Midbrain (tissue), 1 donor: ENCODE data around the gene TMED7.

Experiments
- DNase-seq: peaks from one replicate; lab custom pipeline; 2025; lab: John Stamatoyannopoulos, UW

The TMED7 gene

GRCh38 chr5:115583474-115583873 is 42.4 kb downstream of the TMED7 start:
- no peak for DNase-seq

- DNase-seq: no peak
These were observed 44.9 kb downstream of the TMED7 start for GRCh38 chr5:115580941-115581340.

DNA sequence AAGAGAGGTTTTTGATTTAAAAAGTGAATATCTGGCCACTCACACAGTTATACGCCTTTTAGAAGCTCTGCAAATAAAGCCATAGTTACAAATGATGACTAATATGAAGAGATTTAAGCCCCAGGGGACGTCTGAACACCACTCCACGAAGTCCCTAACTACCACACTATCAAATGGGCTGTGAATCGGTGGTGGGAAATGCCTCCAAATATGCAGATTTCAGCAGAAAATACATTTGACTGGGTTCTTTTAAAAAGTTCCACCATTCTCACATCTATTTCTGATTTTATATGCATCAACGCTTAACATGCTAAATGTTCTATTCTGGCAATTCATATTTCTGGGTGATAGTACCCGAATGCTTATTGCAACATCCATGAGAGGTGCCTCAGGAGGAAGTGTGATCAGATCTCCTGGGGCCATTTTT is 46.1 kb downstream of the TMED7 start:
- DNase-seq: no peak

- DNase-seq: peak; percentile 26
These were observed 46.6 kb downstream of the TMED7 start for GRCh38 chr5:115579216-115579615.

DNA sequence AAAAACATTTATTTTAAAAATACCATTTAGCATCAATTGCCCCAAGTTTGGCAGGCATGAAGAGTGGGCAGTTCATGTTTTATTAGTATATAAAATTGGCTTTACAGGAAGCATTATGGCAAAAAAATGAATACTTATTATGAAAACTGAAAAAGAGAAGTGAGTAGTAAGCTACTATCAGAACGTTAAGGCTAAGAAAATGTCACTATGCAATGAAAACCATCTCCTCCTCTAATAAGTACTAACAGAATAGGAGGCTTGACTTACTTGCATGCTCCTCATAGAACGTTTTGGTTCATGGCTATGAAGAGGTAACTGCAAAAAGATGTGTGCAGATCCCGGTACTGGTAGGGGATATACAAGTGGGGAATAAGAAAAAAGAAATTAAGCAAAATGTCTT is 47.2 kb downstream of the TMED7 start:
- DNase-seq: no peak

GRCh38 chr5:115577741-115578140 is 48.1 kb downstream of the TMED7 start:
- no peak for DNase-seq

DNA sequence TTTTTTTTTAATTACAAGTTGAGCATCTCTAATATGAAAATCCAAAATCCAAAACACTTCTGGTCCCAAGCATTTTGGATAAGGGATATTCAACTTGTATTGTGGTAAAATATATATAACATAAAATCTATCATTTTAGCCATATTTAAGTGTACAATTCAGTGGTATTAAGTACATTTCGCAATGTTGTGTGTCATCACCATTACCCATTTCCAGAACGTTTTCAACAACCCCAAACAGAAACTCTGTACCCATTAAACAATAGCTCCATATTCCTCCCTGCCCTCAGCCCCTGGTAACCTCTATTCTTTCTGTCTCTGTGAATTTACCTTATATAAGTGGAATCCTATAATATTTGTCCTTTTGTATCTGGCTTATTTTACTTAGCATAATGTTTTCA is 48.5 kb downstream of the TMED7 start:
- no peak for DNase-seq

DNA sequence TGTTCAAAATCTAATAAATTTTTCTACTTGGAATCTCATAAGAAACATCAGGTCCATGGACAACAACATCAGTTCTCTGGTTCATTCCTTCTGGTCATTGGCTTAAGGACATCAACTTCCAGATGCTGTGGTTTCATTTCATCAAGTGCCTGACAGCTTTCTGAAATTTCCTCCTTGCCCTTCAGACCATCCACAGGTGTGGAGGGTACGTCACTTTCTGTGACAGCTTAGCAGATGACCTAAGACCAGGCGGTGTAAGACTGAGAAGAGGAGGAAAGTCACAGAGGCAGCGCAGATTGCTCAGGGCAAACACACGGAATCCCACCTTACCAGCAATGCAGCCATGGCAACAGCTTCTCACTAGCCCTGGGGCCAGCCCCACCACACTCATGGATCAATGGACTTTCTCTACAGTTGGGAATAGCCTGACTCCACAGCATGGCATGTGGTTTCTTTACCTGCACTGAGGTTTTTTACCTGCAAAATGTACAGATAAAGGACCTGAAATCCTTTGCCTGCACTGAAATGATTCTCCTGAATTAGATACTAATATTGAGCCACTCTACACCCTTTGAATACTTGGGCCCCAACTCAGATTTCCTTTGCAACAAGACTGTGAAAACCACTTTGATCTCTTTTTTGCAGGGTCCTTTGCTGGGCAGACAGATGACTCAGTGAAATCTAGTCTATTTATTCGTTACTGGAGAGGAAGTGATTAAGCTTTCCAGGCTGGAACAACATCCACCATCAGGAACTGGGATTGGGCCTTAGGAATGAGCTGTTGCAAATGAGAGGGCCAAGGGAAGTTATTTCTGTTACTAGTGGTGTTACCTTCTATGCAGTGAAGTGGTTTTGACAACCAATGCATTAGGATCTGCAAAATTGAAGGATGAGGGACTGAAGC is 50.4 kb downstream of the TMED7 start:
- DNase-seq: no peak

DNA sequence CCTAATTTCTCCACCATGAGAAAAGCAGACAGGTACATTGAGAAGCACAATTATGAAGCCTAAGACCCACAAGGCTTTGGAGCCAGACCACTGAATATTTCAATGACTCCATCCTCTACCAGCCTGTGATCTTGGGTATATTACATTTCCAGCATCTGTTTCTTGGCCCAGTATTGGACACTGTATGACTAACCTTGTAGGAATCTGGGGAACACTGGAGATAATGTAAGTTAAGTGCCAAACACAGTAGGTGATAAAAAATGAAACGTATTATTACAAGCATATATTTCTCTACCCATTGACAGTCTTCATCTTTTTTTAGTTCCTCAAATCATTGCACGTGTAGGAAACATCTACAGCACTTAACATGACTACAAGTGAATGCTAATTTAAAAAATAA is 52.7 kb downstream of the TMED7 start:
- DNase-seq: no peak

DNA sequence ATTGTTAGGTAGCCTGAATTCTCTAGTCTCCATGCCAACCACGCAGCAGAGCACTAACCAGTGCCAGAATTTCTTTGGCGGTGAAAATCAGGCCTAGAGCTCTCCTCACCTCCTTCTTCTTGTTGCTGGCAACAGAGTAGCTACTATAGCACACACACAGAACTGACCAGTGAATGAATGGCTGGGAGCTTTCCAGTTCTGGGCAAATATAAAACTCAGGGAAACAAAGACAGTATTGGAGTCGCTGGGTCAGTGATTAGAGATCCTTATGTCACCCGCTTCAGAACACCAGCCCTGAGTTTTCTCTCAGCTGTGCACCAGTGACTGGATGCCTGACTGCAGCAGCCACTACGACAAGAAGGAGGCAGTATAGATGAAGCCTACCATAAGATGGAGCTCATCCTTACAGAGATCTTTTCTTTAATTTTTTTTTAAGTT is 54.4 kb downstream of the TMED7 start:
- peak; percentile 92 for DNase-seq

- DNase-seq: no peak
These were observed 57.2 kb downstream of the TMED7 start for GRCh38 chr5:115568668-115569067.

DNA sequence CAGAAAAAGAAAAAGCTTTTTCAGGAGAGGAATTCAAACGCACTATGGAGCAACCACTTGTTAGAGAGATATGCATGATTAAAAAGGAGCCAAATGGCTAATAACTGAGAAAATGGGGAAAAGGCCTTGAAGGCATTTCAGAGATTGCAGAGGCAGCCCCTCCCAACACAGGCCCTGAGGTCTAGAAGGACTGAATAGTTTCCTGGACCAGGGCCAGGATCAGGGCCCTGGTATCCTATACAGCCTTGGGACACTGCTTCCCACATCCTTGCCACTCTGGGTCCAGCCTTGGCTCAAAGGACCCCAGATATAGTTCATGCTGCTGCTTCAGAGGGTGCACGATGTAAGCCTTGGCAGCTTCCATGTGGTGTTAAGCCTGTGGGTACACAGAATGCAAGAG is 60.6 kb downstream of the TMED7 start:
- DNase-seq: no peak
